DND-41 (cell line): ENCODE results near the gene SOX13.

ENCODE experiments used
- CTCF ChIP-seq: IDR thresholded peaks from 2 replicates; pipeline ENCODE4 v1.5.1; 2012; ENCODE audit warnings: borderline replicate concordance, low read length, moderate library complexity, mild to moderate bottlenecking; ENCODE audit not compliant: poor library complexity, severe bottlenecking; ENCODE audit errors: extremely low read depth
- EZH2 ChIP-seq: IDR thresholded peaks from 3 replicates; pipeline ENCODE4 v1.6.1; 2012; ENCODE audit warnings: borderline replicate concordance, low read depth, mild to moderate bottlenecking, moderate library complexity, low read length, inconsistent platforms; ENCODE audit not compliant: severe bottlenecking

- TF ChIP-seq EZH2 (no peak), CTCF (no peak)
These were observed 68.2 kb downstream of the SOX13 start for GRCh38 chr1:204141131-204141530.
